Hematopoietic multipotent progenitor cell treated with erythropoietin and hydrocortisone succinate and interleukin-3 and kit ligand, for 6 days (in vitro differentiated cells): Measurements from ENCODE around the gene GRIK3.

Experiments
- DNase-seq: peaks from one replicate; pipeline ENCODE4 v3.0.0-alpha.2; 2015

The GRIK3 gene

GRCh38 chr1:36975642-36976041 is 58.7 kb downstream of the GRIK3 start:
- no peak for DNase-seq

GRCh38 chr1:36973056-36973455 is 61.3 kb downstream of the GRIK3 start:
- DNase-seq: no peak

GRCh38 chr1:36971852-36972618 is 62.3 kb downstream of the GRIK3 start:
- no peak for DNase-seq

GRCh38 chr1:36968730-36969129 is 65.6 kb downstream of the GRIK3 start:
- no peak for DNase-seq

- DNase-seq: peak; percentile 49
These were observed 68.1 kb downstream of the GRIK3 start for GRCh38 chr1:36966242-36966641.

- no peak for DNase-seq
These were observed 68.8 kb downstream of the GRIK3 start for GRCh38 chr1:36965275-36966159.

- DNase-seq: no peak
These were observed 69.5 kb downstream of the GRIK3 start for GRCh38 chr1:36964830-36965229.

GRCh38 chr1:36963006-36963405 is 71.3 kb downstream of the GRIK3 start:
- no peak for DNase-seq

GRCh38 chr1:36961062-36961615 is 73.2 kb downstream of the GRIK3 start:
- no peak for DNase-seq

- DNase-seq: no peak
These were observed 77.7 kb downstream of the GRIK3 start for GRCh38 chr1:36956570-36956969.

GRCh38 chr1:36955016-36955415 is 79.3 kb downstream of the GRIK3 start:
- no peak for DNase-seq

- no peak for DNase-seq
These were observed 81.3 kb downstream of the GRIK3 start for GRCh38 chr1:36953061-36953460.

- no peak for DNase-seq
These were observed 82.6 kb downstream of the GRIK3 start for GRCh38 chr1:36951761-36952160.

GRCh38 chr1:36951292-36951750 is 83.0 kb downstream of the GRIK3 start:
- DNase-seq: no peak

- DNase-seq: no peak
These were observed 83.6 kb downstream of the GRIK3 start for GRCh38 chr1:36950604-36951291.

- DNase-seq: no peak
These were observed 85.7 kb downstream of the GRIK3 start for GRCh38 chr1:36948606-36949005.

- no peak for DNase-seq
These were observed 86.2 kb downstream of the GRIK3 start for GRCh38 chr1:36948147-36948546.

GRCh38 chr1:36947384-36947783 is 86.9 kb downstream of the GRIK3 start:
- DNase-seq: no peak

GRCh38 chr1:36944883-36945282 is 89.4 kb downstream of the GRIK3 start:
- no peak for DNase-seq

- no peak for DNase-seq
These were observed 92.2 kb downstream of the GRIK3 start for GRCh38 chr1:36942148-36942547.

GRCh38 chr1:36941316-36941978 is 92.9 kb downstream of the GRIK3 start:
- DNase-seq: no peak

- DNase-seq: no peak
These were observed 95.5 kb downstream of the GRIK3 start for GRCh38 chr1:36938819-36939218.

GRCh38 chr1:36937371-36937770 is 96.9 kb downstream of the GRIK3 start:
- no peak for DNase-seq
